Muscle of leg (tissue), 11 donors: Measurements from ENCODE around the gene SLC35B2. TPM values are rescaled to one million over a fixed set of nuclear protein-coding genes. Genes with fewer than 3 reads are reported as not detected.

ENCODE experiments used
- DNase-seq: peaks from one replicate; pipeline ENCODE4 v3.0.0; 2013
- H3K27ac ChIP-seq: one replicate; pipeline ENCODE4 v1.5.1; 2013; ENCODE audit warnings: mild to moderate bottlenecking, low read length, control low read depth
- H3K27me3 ChIP-seq: one replicate; pipeline ENCODE4 v1.6.1; 2013; ENCODE audit warnings: low read length; ENCODE audit not compliant: control insufficient read depth, insufficient read depth
- H3K36me3 ChIP-seq: one replicate; pipeline ENCODE4 v1.6.1; 2013; ENCODE audit warnings: low read length; ENCODE audit not compliant: control insufficient read depth, insufficient read depth
- H3K4me1 ChIP-seq: one replicate; pipeline ENCODE4 v1.6.1; 2013; ENCODE audit warnings: low read length; ENCODE audit not compliant: control insufficient read depth, insufficient read depth
- H3K4me3 ChIP-seq: one replicate; pipeline ENCODE4 v1.5.1; 2013; ENCODE audit warnings: low read length, control low read depth
- H3K9me3 ChIP-seq: replicated peaks from 2 replicates; pipeline ENCODE4 v1.6.1; 2013; ENCODE audit warnings: low read depth, low read length; ENCODE audit not compliant: control insufficient read depth
- WGBS: methylation state at CpG from one replicate; pipeline ENCODE4 v1.1.5; 2013; ENCODE audit warnings: missing lambda C conversion rate; ENCODE audit not compliant: insufficient coverage; 5-methylcytosine and 5-hydroxymethylcytosine counted together
- polyA plus RNA-seq, 8 donors: library from polyadenylated mRNA; unstranded; fragments of 120-200 nt; gene quantifications; one replicate each; pipeline versions ENCODE4 v1.2.1 to v1.2.3, GENCODE V29; 2013; ENCODE audit warnings: inconsistent platforms in 1 of 8, low replicate concordance in 1 of 8; ENCODE audit not compliant: insufficient read length in 8 of 8, insufficient read depth in 1 of 8
- total RNA-seq: library from RNA; stranded (reverse); fragments of 120-200 nt; gene quantifications from one replicate; pipeline ENCODE4 v1.2.4, GENCODE V29; 2013

The SLC35B2 gene
- total and polyA plus RNA-seq, 9 donors: 27.6 to 42.4 (median 34.8) TPM

- no peaks in the 10 kb centered on the region for H3K27me3 ChIP-seq
- no peaks in the 10 kb centered on the region for H3K9me3 ChIP-seq
- H3K4me3 ChIP-seq: no peak overlapping the region
- no peak overlapping the region for H3K27ac ChIP-seq
- DNase-seq: no peak
- 96% methylated on average over 6 of the region's 6 CpGs for WGBS
- H3K36me3 ChIP-seq: no peaks in the 10 kb centered on the region
- H3K4me1 ChIP-seq: peaks cover 34% of the 10 kb centered on the region
These were observed 43.0 kb downstream of the SLC35B2 start for GRCh38 chr6:44214307-44214706.

GRCh38 chr6:44211284-44211683, 46.0 kb downstream of the SLC35B2 start:
- DNase-seq: no peak
- Histone ChIP-seq H3K4me3 (no peak overlapping the region), H3K27ac (no peak overlapping the region), H3K36me3 (no peaks in the 10 kb centered on the region), H3K4me1 (peaks cover 9% of the 10 kb centered on the region), H3K9me3 (no peaks in the 10 kb centered on the region), H3K27me3 (no peaks in the 10 kb centered on the region)
- 100% methylated on average over 1 of the region's 3 CpGs for WGBS

- no peaks in the 10 kb centered on the region for H3K36me3 ChIP-seq
- H3K27ac ChIP-seq: no peak overlapping the region
- peaks cover 9% of the 10 kb centered on the region for H3K4me1 ChIP-seq
- DNase-seq: no peak
- WGBS: 86% methylated on average over 3 of the region's 6 CpGs
- H3K4me3 ChIP-seq: no peak overlapping the region
- no peaks in the 10 kb centered on the region for H3K9me3 ChIP-seq
- H3K27me3 ChIP-seq: no peaks in the 10 kb centered on the region
These were observed 49.4 kb downstream of the SLC35B2 start for GRCh38 chr6:44207966-44208365.

Other genes with a start within 250 kb of the SLC35B2 start
- gene MRPL14, start 130.1 kb downstream of the SLC35B2 start, total RNA-seq: 55.0 TPM
- gene MRPL14, start 130.1 kb downstream of the SLC35B2 start, polyA plus RNA-seq: 10 to 100 TPM; 36.7 to 44.3 (median 40.4) TPM
- gene TMEM63B, start 130.0 kb downstream of the SLC35B2 start, total RNA-seq: 8.6 TPM
- gene TMEM63B, start 130.0 kb downstream of the SLC35B2 start, polyA plus RNA-seq: 10 to 100 TPM; 12.6 to 22.2 (median 18.9) TPM
- gene CAPN11, start 98.7 kb downstream of the SLC35B2 start, total RNA-seq: 0.18 TPM
- gene CAPN11, start 98.7 kb downstream of the SLC35B2 start, polyA plus RNA-seq: under 1 TPM; 0.13 to 0.54 (median 0.29) TPM
- gene MYMX, start 40.6 kb downstream of the SLC35B2 start, total RNA-seq: 12.4 TPM
- gene MYMX, start 40.6 kb downstream of the SLC35B2 start, polyA plus RNA-seq: 10 to 100 TPM; 21.1 to 31.2 (median 26.8) TPM
- gene SLC29A1, start 33.9 kb downstream of the SLC35B2 start, total RNA-seq: 27.8 TPM
- gene SLC29A1, start 33.9 kb downstream of the SLC35B2 start, polyA plus RNA-seq: 10 to 100 TPM; 60.7 to 94.2 (median 73.5) TPM
- 1,001 TPM for gene HSP90AB1, start 10.4 kb downstream of the SLC35B2 start, total RNA-seq
- 1,000 to 10,000 TPM in 5 of 8 donors, 100 to 1,000 TPM in 3; 842 to 1,095 (median 1,023) TPM for gene HSP90AB1, start 10.4 kb downstream of the SLC35B2 start, polyA plus RNA-seq
- gene NFKBIE, start 8.0 kb upstream of the SLC35B2 start, total RNA-seq: 4.5 TPM
- 1 to 10 TPM; 3.2 to 7.7 (median 5.4) TPM for gene NFKBIE, start 8.0 kb upstream of the SLC35B2 start, polyA plus RNA-seq
- gene TMEM151B, start 12.9 kb upstream of the SLC35B2 start, total RNA-seq: 0.09 TPM
- gene TMEM151B, start 12.9 kb upstream of the SLC35B2 start, polyA plus RNA-seq: under 1 TPM; 0.13 to 0.48 (median 0.31) TPM
- 11.3 TPM for gene AARS2, start 55.8 kb upstream of the SLC35B2 start, total RNA-seq
- 10 to 100 TPM in 2 of 8 donors, 1 to 10 TPM in 6; 8.1 to 11.9 (median 9.4) TPM for gene AARS2, start 55.8 kb upstream of the SLC35B2 start, polyA plus RNA-seq
- not detected for gene SPATS1, start 85.1 kb upstream of the SLC35B2 start, total RNA-seq
- not detected for gene SPATS1, start 85.1 kb upstream of the SLC35B2 start, polyA plus RNA-seq
- 27.5 TPM for gene CDC5L, start 130.2 kb upstream of the SLC35B2 start, total RNA-seq
- gene CDC5L, start 130.2 kb upstream of the SLC35B2 start, polyA plus RNA-seq: 10 to 100 TPM; 18.6 to 28.0 (median 23.8) TPM